NOMO-1 treated with DMSO at 0.1 percent for 48 hours (cell line): Measurements from ENCODE around the gene MTG2.
A peak's percentile ranks its signal among the peaks of the same experiment; 100 is the strongest.

Experiments
- DNase-seq: peaks from one replicate; lab custom pipeline; 2025; ENCODE audit not compliant: unreplicated experiment; lab: John Stamatoyannopoulos, UW

Gene MTG2

GRCh38 chr20:62232194-62232593 is 49.4 kb downstream of the MTG2 start:
- DNase-seq, result no peak

DNA sequence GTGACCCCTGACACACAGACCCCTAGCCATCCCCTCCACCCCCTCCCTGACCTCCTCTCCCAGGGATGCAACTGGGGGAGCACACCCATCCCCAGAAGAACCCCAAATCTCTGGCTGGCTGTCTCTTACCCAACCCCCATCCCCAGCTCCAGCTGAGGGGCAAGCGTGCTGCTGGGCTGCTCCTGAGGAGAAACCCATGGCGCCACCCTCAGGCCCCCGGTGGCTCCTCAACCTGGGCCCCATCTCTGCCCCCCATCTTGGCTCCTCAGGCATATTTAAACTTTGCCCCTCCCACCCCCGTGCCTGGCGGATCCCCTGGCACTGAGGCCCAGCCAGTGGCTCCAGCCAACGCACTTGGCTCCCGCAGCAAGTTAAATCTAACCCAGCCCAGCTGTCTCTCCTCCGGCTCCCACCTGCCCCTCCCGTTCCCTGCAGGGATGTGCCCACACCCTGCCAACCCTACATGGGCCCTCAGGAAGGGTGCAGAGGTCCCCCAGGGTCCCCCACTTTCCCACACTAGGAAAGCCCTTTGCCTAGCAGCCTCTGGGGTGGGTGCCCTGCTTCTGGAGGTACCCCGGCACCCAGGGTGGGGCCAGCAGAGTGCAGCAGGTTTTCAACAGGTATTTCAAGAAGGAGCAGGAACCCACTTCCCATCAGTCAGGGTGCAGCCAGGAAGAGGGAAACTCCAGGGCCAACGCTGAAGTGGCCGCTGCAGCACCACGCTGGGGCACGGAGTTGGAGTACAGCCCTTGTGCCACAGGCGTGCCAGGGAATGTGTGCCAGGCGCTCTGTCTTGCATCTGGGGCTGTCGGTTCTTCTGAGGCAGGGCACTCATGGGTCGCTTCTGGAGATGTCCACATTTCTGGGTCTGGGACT is 50.2 kb downstream of the MTG2 start:
- no peak for DNase-seq

- no peak for DNase-seq
These were observed 50.9 kb downstream of the MTG2 start for GRCh38 chr20:62233684-62234083.

DNA sequence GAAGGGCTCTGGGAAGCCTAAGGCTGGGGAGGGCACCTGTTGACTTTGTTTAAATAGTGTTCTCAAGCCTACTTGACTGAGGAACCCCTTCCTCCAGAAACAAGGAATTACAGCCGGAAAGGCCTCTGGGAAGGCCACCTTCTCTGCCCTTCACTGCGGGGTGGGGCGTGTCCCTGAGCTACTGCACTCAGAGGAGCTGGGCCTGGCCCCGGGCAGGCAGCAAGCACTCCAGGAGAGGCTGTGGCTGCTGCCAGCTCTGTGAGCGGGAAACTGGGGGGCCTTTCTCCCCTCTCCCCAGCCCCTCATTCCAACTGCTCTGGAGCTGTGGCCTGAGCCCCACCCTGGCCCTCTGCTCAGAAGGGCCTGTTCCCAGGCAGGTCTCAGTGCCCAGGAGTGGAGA is 51.5 kb downstream of the MTG2 start:
- DNase-seq, result no peak

DNA sequence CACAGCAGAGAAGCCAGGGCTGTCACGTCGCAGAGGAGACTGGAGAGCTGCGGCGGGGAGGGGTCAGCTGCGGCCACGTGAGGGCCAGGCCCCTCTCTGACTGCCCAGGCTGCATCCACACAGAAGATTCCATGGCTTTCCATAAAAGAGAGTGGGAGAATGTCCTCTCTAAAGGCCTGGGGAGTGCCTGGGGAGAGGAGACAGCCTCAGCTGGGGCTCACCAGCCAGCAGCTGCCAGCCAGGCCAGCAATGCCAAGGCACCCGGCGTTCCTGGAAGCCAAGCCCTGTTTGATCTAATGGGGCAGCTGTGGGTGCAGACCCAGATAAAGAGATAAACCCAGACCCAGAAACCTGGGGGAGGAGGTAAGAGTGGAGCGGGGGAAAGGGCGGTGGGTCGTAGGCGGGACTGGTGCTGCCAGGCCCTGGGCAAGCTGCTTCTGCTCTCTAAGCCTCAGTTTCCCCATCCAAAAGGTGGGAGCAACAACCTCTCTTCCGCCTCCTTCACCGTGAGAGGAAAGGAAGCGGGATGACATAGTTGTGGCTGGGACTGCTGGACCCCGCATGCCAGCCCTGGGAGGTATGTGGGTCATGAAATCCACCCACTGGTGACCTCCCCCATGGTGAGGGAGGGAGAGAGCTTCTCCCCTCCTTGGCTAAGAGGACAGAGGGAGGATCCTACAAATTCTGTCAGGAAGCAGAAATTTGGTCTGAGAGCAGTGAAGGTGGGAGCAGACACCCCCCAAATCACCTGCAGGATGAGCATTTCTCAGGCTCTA is 52.4 kb downstream of the MTG2 start:
- DNase-seq, result no peak

DNA sequence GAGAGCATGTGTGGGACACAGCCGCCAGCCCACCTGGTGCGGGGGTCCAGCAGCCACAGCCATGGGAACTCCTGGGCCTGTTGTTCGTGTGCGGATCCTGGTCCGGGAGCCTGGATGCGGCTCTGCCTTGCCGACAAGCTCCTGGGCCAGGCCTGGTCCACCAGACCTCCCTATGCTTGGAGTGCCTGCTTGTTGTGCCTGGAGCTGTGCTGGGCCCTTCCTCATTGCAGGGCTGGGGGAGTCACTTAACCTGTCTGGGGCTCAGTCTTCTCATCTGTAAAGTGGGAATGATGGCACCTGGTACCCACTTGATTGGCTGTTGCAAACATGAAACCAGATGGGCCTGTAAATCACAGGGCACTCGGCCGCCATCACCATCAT is 52.9 kb downstream of the MTG2 start:
- no peak for DNase-seq

DNA sequence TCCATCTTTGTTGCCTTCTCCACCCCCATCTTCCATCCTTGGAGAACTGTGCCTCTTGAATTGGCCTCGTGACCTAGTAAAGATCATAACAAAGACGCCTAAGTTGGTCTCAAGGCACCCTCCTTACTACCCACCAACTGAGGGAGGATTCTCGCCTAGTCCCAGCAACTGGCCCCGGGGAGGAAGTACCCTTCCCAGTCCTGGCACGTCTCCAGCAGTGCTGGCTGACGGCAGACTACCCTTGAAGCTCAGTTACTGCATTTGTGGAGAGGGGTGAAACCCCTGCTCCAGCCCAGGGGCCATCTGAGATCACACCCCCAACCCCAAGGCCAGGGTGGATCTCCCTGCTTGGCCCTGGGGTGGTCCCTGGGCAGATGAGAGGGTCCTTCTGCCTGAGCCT is 53.4 kb downstream of the MTG2 start:
- DNase-seq, result no peak

DNA sequence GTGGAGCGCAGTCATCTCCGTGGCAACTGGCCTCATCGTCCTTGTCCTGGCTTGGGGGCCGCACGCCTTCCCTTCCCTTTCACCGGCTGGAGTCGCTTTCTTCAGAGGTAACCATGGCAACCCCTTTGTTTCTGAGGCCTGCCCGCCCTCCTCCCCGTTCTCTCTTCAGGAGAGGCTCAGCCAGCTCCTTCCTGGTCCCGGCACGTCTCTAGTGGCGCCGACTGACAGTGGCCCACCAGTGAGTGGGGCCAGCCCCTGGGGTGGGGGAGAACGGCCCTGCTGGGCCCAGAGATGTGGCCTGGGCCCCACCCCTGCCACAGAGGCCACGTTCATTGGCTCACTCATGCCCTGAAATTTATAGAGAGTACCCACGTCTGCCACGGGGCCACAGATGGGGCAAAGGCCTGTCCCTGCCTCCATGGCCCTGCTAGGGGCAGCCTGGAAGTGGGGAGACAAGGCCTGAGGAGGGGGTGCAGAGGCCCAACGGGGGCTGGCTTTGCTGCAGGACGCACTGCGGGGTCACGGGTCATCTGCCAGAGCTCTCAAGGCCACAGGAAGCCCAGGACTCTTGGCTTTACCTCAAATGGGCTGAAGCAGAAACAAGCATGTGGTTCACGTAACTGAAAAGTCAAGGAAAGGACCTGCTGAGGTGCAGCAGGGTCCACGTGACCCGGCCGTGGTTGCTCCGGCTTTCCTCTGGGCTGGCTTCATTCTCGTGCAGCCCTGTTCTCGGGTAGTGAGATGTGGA is 54.1 kb downstream of the MTG2 start:
- DNase-seq, result no peak

DNA sequence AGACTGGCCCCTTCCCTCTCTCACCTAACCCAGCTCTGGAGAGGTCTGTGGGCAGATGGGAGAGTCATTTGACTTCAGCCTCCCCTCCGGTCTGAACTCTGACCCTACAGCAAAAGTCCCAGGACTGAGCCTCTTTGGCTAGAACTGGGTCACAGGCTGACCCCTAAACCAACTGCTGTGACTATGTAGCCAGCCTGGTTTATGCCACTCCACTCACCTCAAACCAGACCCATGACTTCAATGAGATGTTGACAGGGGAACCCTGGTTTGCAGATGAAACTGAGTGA is 54.6 kb downstream of the MTG2 start:
- DNase-seq, result no peak

DNA sequence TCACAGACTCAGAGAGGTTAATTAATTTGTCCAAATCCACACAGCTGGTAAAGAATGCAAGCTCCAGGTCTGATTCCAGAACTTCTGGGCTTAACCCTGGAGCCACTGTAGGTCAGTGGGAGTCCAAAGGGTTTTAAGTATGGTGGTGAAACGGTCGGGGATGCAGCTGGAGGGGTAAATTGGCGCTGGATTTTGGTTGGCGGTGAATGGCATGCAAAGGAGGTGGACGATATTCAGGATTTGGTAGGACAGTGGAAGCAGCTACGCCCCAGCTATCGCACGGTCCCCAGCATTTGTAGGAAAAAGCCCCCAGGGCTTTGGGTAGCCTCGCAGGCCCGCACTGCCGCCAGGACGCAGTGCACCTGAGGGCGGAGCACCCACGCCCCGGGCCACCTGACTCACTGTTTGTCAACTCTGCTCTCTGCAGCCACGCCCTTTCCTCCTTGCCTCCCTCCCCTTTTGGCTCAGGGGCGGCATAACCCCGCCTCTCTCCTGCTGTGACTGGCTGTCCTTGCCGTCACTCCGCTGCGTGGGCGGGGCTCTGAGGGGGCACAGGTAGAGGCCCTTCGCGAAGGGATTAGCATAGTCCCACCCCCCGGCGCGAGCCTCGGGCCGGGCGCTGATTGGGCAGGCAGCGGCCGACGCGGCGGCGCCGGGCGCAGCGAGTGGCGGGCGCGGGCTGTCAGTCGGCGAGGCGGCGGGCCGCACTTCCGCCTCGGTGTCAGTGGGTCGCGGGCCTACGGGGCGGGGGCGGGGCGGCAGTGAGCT is 55.2 kb downstream of the MTG2 start, which contains the start of gene OSBPL2:
Gene OSBPL2, plus strand, starts transcription at position 721 of the 768 bp plus-strand sequence. CDS start 17,664 bp downstream, outside the sequence.
- DNase-seq, result peak; percentile 94

DNA sequence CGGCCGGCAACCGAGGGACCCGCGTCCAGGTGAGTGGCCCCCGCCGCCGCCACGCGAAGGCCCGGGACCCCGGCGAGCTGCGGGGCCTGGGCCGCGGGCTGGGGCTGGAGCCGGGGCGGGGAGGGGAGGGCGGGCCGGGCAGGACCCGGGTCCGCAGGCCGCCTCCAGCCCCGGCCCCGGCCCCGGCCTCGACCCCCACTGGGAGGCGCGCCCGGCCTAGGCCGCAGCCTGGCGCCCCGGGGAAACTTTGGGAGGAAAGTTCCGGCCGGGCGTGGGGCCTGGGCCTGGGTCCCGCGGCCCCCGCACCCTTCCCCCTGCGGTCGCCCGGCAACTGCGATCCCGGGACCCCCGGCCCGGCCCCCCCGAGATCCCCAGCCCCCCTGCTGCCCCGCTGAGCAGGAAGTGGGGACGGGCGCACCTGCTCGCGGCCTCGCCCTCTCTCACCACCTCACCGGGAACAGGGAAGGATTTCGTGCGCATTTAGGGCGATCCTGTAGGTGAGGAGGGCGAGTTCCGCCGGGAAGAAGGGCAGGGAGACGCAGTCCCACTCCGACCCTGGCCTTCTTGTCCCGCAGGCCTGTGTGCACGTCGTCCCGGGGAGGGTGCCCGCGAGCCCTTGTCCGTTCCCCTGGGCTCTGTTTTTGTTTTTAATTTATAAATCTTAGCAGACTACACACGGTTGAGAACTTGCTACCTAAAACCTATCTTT is 55.9 kb downstream of the MTG2 start:
- no peak for DNase-seq

- no peak for DNase-seq
These were observed 56.6 kb downstream of the MTG2 start for GRCh38 chr20:62239278-62239879.

- no peak for DNase-seq
These were observed 57.3 kb downstream of the MTG2 start for GRCh38 chr20:62240020-62240685.

DNA sequence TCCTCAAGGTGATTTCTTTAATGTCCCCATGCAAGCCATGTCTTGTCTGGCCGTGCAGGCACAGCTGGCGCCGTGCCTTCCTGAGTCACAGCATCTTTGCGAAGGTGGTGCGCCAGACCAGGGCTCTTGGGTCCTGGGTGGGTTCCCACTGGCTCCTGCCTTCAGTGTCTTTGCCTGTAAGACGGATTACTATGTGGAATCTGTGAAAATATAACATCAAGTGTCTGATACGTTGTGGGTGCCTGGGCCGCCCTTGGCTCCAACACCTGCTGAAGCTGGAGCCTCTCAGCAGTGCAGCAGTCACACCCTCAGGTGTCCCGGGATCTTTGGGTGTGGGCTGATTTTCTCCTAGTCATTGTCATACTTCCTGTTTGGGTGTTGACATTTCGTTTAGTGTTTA is 58.7 kb downstream of the MTG2 start:
- DNase-seq, result no peak

- DNase-seq, result no peak
These were observed 59.3 kb downstream of the MTG2 start for GRCh38 chr20:62242176-62242575.

GRCh38 chr20:62243106-62243505 is 60.3 kb downstream of the MTG2 start:
- no peak for DNase-seq

- DNase-seq, result no peak
These were observed 61.2 kb downstream of the MTG2 start for GRCh38 chr20:62243906-62244515.

- DNase-seq, result no peak
These were observed 61.8 kb downstream of the MTG2 start for GRCh38 chr20:62244644-62245108.

GRCh38 chr20:62245911-62246280 is 63.1 kb downstream of the MTG2 start:
- no peak for DNase-seq
